Smooth muscle cell of trachea (primary cell): Measurements from ENCODE around the gene PPP2R2D. TPM values are rescaled to one million over a fixed set of nuclear protein-coding genes. Genes with fewer than 3 reads are reported as not detected.

Source experiments
- total RNA-seq: library from RNA; depleted of rRNA; stranded (reverse); fragments of >200 nt; gene quantifications from 2 replicates; pipeline ENCODE4 v1.2.1, GENCODE V29; 2014

The PPP2R2D gene
- 26.5 and 29.3 TPM in 2 replicates for total RNA-seq

GRCh38 chr10:131900350-131901152 is at the start of gene PPP2R2D:
Gene PPP2R2D, plus strand, starts transcription at chr10:131901008. Its CDS starts 141 bp downstream, at chr10:131901149.

GRCh38 chr10:131981429-131982184 is 80.8 kb downstream of the PPP2R2D start, which contains the start of gene BNIP3:
Gene BNIP3, minus strand, starts transcription at chr10:131981923. Its CDS starts 117 bp downstream, at chr10:131981806.

Other genes starting within 250 kb of the PPP2R2D start
- gene BNIP3, start 80.9 kb downstream of the PPP2R2D start, total RNA-seq: 152 and 162 TPM in 2 replicates
- gene JAKMIP3, start 164.9 kb downstream of the PPP2R2D start, total RNA-seq: under 0.01 and 0.17 TPM in 2 replicates